GM23338 (cell line): ENCODE data around the gene C1QTNF5. TPM values are rescaled to one million over a fixed set of nuclear protein-coding genes. Genes with fewer than 3 reads are reported as not detected.

ENCODE experiments used
- ATAC-seq: fragments of 200-7000 bp; cut with Tn5 transposase; 3 replicates; pipeline ENCODE4 v1.9.1; 2020
- DNase-seq: peaks from one replicate; pipeline ENCODE4 v3.0.0-alpha.2; 2015; ENCODE audit warnings: low spot score
- H2AFZ ChIP-seq: fragments of 200-600 bp; sonication (generic); 2 replicates; pipeline ENCODE4 v1.8.0; 2016; ENCODE audit warnings: antibody characterized with exemption, mild to moderate bottlenecking, moderate library complexity
- H3F3A ChIP-seq: fragments of 200-600 bp; sonication (generic); replicated peaks from 2 replicates; pipeline ENCODE4 v1.8.0; 2017; ENCODE audit warnings: antibody characterized with exemption, mixed run types, low read depth
- H3K27ac ChIP-seq: fragments of 200-600 bp; sonication (generic); 2 replicates; pipeline ENCODE4 v1.6.1; 2016; ENCODE audit warnings: low read depth
- H3K27me3 ChIP-seq: fragments of 200-600 bp; sonication (generic); 2 replicates; pipeline ENCODE4 v1.8.0; 2016; ENCODE audit warnings: mild to moderate bottlenecking, mixed run types, moderate library complexity; ENCODE audit not compliant: insufficient read depth
- H3K36me3 ChIP-seq: fragments of 200-600 bp; sonication (generic); 2 replicates; pipeline ENCODE4 v1.8.0; 2016; ENCODE audit warnings: mild to moderate bottlenecking; ENCODE audit not compliant: insufficient read depth
- H3K4me1 ChIP-seq: fragments of 200-600 bp; sonication (generic); 2 replicates; pipeline ENCODE4 v1.8.0; 2016; ENCODE audit warnings: mild to moderate bottlenecking, moderate library complexity; ENCODE audit not compliant: insufficient read depth
- H3K4me2 ChIP-seq: fragments of 200-600 bp; sonication (generic); 2 replicates; pipeline ENCODE4 v1.7.1; 2017; ENCODE audit warnings: mixed run types
- H3K4me3 ChIP-seq: fragments of 200-600 bp; sonication (generic); 2 replicates; pipeline ENCODE4 v1.6.1; 2016; ENCODE audit warnings: mixed run types
- H3K79me2 ChIP-seq: fragments of 200-600 bp; sonication (generic); replicated peaks from 2 replicates; pipeline ENCODE4 v1.8.0; 2017; ENCODE audit warnings: mild to moderate bottlenecking; ENCODE audit not compliant: insufficient read depth
- H3K9me2 ChIP-seq: fragments of 200-600 bp; sonication (generic); 2 replicates; pipeline ENCODE4 v1.8.0; 2017; ENCODE audit not compliant: insufficient read depth
- H4K20me1 ChIP-seq: fragments of 200-600 bp; sonication (generic); replicated peaks from 2 replicates; pipeline ENCODE4 v1.8.0; 2017; ENCODE audit warnings: mild to moderate bottlenecking; ENCODE audit not compliant: insufficient read depth
- H3K27ac Mint-ChIP-seq: 2 replicates; pipeline ENCODE4 v1.8.0; 2020; ENCODE audit warnings: inconsistent platforms, mild to moderate bottlenecking, moderate library complexity, mixed read lengths
- H3K27me3 Mint-ChIP-seq: 3 replicates; pipeline ENCODE4 v1.8.0; 2022; ENCODE audit warnings: low read depth, mild to moderate bottlenecking, moderate library complexity, mixed read lengths, inconsistent platforms; ENCODE audit not compliant: insufficient read depth, poor library complexity
- H3K36me3 Mint-ChIP-seq: 3 replicates; pipeline ENCODE4 v1.8.0; 2021; ENCODE audit warnings: low read depth, mild to moderate bottlenecking, inconsistent platforms, moderate library complexity, mixed read lengths
- H3K4me1 Mint-ChIP-seq: 3 replicates; pipeline ENCODE4 v1.8.0; 2020; ENCODE audit warnings: mild to moderate bottlenecking, inconsistent platforms, mixed read lengths
- H3K4me3 Mint-ChIP-seq: 3 replicates; pipeline ENCODE4 v1.8.0; 2021; ENCODE audit warnings: moderate library complexity, mild to moderate bottlenecking, inconsistent platforms, mixed read lengths
- H3K9me3 Mint-ChIP-seq: 3 replicates; pipeline ENCODE4 v1.8.0; 2020; ENCODE audit warnings: moderate library complexity, mild to moderate bottlenecking, inconsistent platforms, mixed read lengths
- CREB1 ChIP-seq: fragments of 250-450 bp; sonication (Bioruptor Pico); IDR thresholded peaks from 2 replicates; pipeline ENCODE4 v1.5.0; 2020; ENCODE audit warnings: low read depth, mild to moderate bottlenecking, moderate library complexity
- ETS1 ChIP-seq: IDR thresholded peaks from 2 replicates; pipeline ENCODE4 v1.6.1; 2016; ENCODE audit warnings: antibody characterized with exemption
- EZH2 ChIP-seq: fragments of 200-600 bp; sonication (generic); IDR thresholded peaks from one replicate; pipeline ENCODE4 v1.8.0; 2017; ENCODE audit warnings: antibody characterized with exemption, mild to moderate bottlenecking, low read depth; ENCODE audit not compliant: unreplicated experiment
- EZH2phosphoT487 ChIP-seq: fragments of 200-600 bp; sonication (generic); IDR thresholded peaks from one replicate; pipeline ENCODE4 v1.8.1; 2018; ENCODE audit warnings: antibody characterized with exemption; ENCODE audit not compliant: unreplicated experiment
- JUNB ChIP-seq: IDR thresholded peaks from one replicate; pipeline ENCODE4 v1.6.1; 2016; ENCODE audit warnings: antibody characterized with exemption; ENCODE audit not compliant: unreplicated experiment
- NANOG ChIP-seq: IDR thresholded peaks from 2 replicates; pipeline ENCODE4 v1.6.1; 2016; ENCODE audit warnings: antibody characterized with exemption, borderline replicate concordance
- POLR2AphosphoS5 ChIP-seq: IDR thresholded peaks from 2 replicates; pipeline ENCODE4 v1.6.1; 2016; ENCODE audit warnings: antibody characterized with exemption, low read depth
- REST ChIP-seq: IDR thresholded peaks from one replicate; pipeline ENCODE4 v1.6.1; 2018; ENCODE audit warnings: antibody characterized with exemption; ENCODE audit not compliant: unreplicated experiment
- STAT1 ChIP-seq: IDR thresholded peaks from one replicate; pipeline ENCODE4 v1.6.1; 2016; ENCODE audit warnings: antibody characterized with exemption; ENCODE audit not compliant: unreplicated experiment
- ZNF114 ChIP-seq: fragments of 250-450 bp; sonication (Bioruptor Pico); IDR thresholded peaks from 2 replicates; pipeline ENCODE4 v1.5.0; 2020; ENCODE audit warnings: mild to moderate bottlenecking, moderate library complexity
- ZNF331 ChIP-seq: fragments of 250-450 bp; sonication (Bioruptor Pico); IDR thresholded peaks from 2 replicates; pipeline ENCODE4 v1.5.0; 2020; ENCODE audit warnings: low read depth, mild to moderate bottlenecking, moderate library complexity
- polyA plus RNA-seq: library from polyadenylated mRNA; unstranded; fragments of >200 nt; fragmentation: Nextera tagmentation; extraction: Ambion mirVana; gene quantifications from 2 replicates; pipeline ENCODE4 v1.2.1, GENCODE V29; 2016
- total RNA-seq: library from RNA; depleted of rRNA; stranded (reverse); fragments of >200 nt; shearing (Covaris generic); gene quantifications from 2 replicates; pipeline ENCODE4 v1.2.3, GENCODE V29; 2014
- TF ChIP-seq, protein P1 (sequence below), 2 experiments: fragments of 200-600 bp in 1 of 2; sonication (generic) in 1 of 2; conservative IDR thresholded peaks; 2 replicates each; pipeline versions ENCODE4 v1.5.1 to v1.6.1; 2016 to 2017; ENCODE audit warnings: antibody characterized with exemption in 2 of 2, low read depth in 2 of 2, mild to moderate bottlenecking in 2 of 2, moderate library complexity in 1 of 2

The C1QTNF5 gene
- total and polyA plus RNA-seq, 2 experiments from 2014 or later = 1.9 TPM

GRCh38 chr11:119299416-119299815, 41.3 kb downstream of the C1QTNF5 start:
- DNase-seq (no peak), ATAC-seq (no peak)
- H3K27me3 Mint-ChIP-seq = no peaks in the 10 kb centered on the region
- no peak overlapping the region for H3K4me2 ChIP-seq
- no peak overlapping the region for H2AFZ ChIP-seq
- peaks cover 57% of the 10 kb centered on the region for H3K36me3 ChIP-seq
- H3K9me2 ChIP-seq = no peaks in the 10 kb centered on the region
- no peaks in the 10 kb centered on the region; the same call in 2 of the 3 replicates for H3K9me3 Mint-ChIP-seq
- H3K4me3 Mint-ChIP-seq = no peak overlapping the region
- no peak overlapping the region for H3K4me3 ChIP-seq
- no peaks in the 10 kb centered on the region for H3K4me1 Mint-ChIP-seq
- no peaks in the 10 kb centered on the region for H3K27me3 ChIP-seq
- H3K4me1 ChIP-seq = no peaks in the 10 kb centered on the region
- H3K36me3 Mint-ChIP-seq = peaks cover 74% of the 10 kb centered on the region
- no peak overlapping the region for H3K27ac ChIP-seq
- H4K20me1 ChIP-seq = peaks cover 11% of the 10 kb centered on the region
- no peak overlapping the region for H3K27ac Mint-ChIP-seq
- 0 out of 2 replicates have a peak, but pooled peaks cover 6% of the 10 kb centered on the region for H3K79me2 ChIP-seq
- no peak for TF ChIP-seq EZH2
- TF ChIP-seq EZH2phosphoT487 = no peak
- TF ChIP-seq ZNF114 (CRISPR knock-in tag) = no peak
- TF ChIP-seq JUNB = no peak
- TF ChIP-seq ZNF331 (CRISPR knock-in tag) = no peak
- TF ChIP-seq REST = no peak
- TF ChIP-seq, protein P1, sequence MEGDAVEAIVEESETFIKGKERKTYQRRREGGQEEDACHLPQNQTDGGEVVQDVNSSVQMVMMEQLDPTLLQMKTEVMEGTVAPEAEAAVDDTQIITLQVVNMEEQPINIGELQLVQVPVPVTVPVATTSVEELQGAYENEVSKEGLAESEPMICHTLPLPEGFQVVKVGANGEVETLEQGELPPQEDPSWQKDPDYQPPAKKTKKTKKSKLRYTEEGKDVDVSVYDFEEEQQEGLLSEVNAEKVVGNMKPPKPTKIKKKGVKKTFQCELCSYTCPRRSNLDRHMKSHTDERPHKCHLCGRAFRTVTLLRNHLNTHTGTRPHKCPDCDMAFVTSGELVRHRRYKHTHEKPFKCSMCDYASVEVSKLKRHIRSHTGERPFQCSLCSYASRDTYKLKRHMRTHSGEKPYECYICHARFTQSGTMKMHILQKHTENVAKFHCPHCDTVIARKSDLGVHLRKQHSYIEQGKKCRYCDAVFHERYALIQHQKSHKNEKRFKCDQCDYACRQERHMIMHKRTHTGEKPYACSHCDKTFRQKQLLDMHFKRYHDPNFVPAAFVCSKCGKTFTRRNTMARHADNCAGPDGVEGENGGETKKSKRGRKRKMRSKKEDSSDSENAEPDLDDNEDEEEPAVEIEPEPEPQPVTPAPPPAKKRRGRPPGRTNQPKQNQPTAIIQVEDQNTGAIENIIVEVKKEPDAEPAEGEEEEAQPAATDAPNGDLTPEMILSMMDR (conservative IDR thresholded peaks at IDR 0.05; ENCODE audit: low read depth in 2 of 2) = no peak
- TF ChIP-seq CREB1 (CRISPR knock-in tag) = no peak
- H3F3A ChIP-seq = no peaks in the 10 kb centered on the region; the same call in 1 of the 2 replicates

GRCh38 chr11:119298726-119299125, 42.0 kb downstream of the C1QTNF5 start:
- H3K36me3 ChIP-seq = peaks cover 57% of the 10 kb centered on the region
- no peak for DNase-seq
- H3K4me1 Mint-ChIP-seq = no peaks in the 10 kb centered on the region
- no peak overlapping the region for H2AFZ ChIP-seq
- peaks cover 11% of the 10 kb centered on the region for H4K20me1 ChIP-seq
- no peak overlapping the region for H3K27ac Mint-ChIP-seq
- no peaks in the 10 kb centered on the region for H3K9me3 Mint-ChIP-seq
- no peaks in the 10 kb centered on the region for H3K27me3 ChIP-seq
- H3F3A ChIP-seq = no peaks in the 10 kb centered on the region; the same call in 1 of the 2 replicates
- no peak overlapping the region for H3K4me3 ChIP-seq
- no peaks in the 10 kb centered on the region for H3K27me3 Mint-ChIP-seq
- no peaks in the 10 kb centered on the region for H3K4me1 ChIP-seq
- H3K36me3 Mint-ChIP-seq = peaks cover 73% of the 10 kb centered on the region
- no peaks in the 10 kb centered on the region for H3K9me2 ChIP-seq
- no peak overlapping the region for H3K4me3 Mint-ChIP-seq
- H3K4me2 ChIP-seq = no peak overlapping the region
- H3K27ac ChIP-seq = no peak overlapping the region
- no peak for ATAC-seq
- 0 out of 2 replicates have a peak, but pooled peaks cover 6% of the 10 kb centered on the region for H3K79me2 ChIP-seq
- no peak for TF ChIP-seq JUNB
- no peak for TF ChIP-seq ZNF331 (CRISPR knock-in tag)
- TF ChIP-seq, protein P1 (conservative IDR thresholded peaks at IDR 0.05; ENCODE audit: low read depth in 2 of 2) = no peak
- TF ChIP-seq CREB1 (CRISPR knock-in tag) = no peak
- TF ChIP-seq ETS1 = no peak
- TF ChIP-seq EZH2 = no peak
- TF ChIP-seq NANOG = no peak
- TF ChIP-seq EZH2phosphoT487 = no peak
- TF ChIP-seq ZNF114 (CRISPR knock-in tag) = no peak
- TF ChIP-seq STAT1 = no peak
- TF ChIP-seq POLR2AphosphoS5 = no peak
- TF ChIP-seq REST = no peak
